H1 (cell line): ENCODE measurements around the gene FGGY. TPM values are rescaled to one million over a fixed set of nuclear protein-coding genes. Genes with fewer than 3 reads are reported as not detected.

Source experiments
- CTCF ChIA-PET: fragments of 300-600 bp; sonication (Branson Sonifier 250); formaldehyde crosslinking; loops from one replicate; lab custom pipeline; 2021; ENCODE audit not compliant: partially characterized antibody; lab: Charles Lee
- POLR2A ChIA-PET: fragments of 300-600 bp; sonication (Branson Sonifier 250); formaldehyde crosslinking; loops from one replicate; lab custom pipeline; 2021; ENCODE audit warnings: inconsistent platforms; ENCODE audit not compliant: partially characterized antibody; lab: Charles Lee
- DNase-seq, 2 experiments: peaks; one replicate each; pipeline versions ENCODE4 v3.0.0 to v3.0.0-alpha.2; 2010 to 2022; ENCODE audit warnings: low spot score in 2 of 2, low read depth in 1 of 2, mixed read lengths in 1 of 2
- FAIRE-seq: peaks from 2 replicates; lab custom pipeline; 2011; peaks lifted over from hg19 to GRCh38; lab: Jason Lieb, UNC
- H2AFZ ChIP-seq: 2 replicates; pipeline ENCODE4 v1.8.1; 2012; ENCODE audit warnings: low read length, inconsistent platforms
- H2AK5ac ChIP-seq: 2 replicates; pipeline ENCODE4 v1.6.1; 2013; ENCODE audit warnings: low read depth, low read length
- H2BK120ac ChIP-seq: replicated peaks from 2 replicates; pipeline ENCODE3; 2013; ENCODE audit warnings: low read depth, low read length, inconsistent platforms
- H2BK12ac ChIP-seq: 2 replicates; pipeline ENCODE4 v1.6.1; 2013; ENCODE audit warnings: low read depth, low read length
- H2BK15ac ChIP-seq: 2 replicates; pipeline ENCODE4 v1.6.1; 2013; ENCODE audit warnings: low read length
- H2BK20ac ChIP-seq: 2 replicates; pipeline ENCODE4 v1.6.1; 2013; ENCODE audit warnings: low read length
- H2BK5ac ChIP-seq: 2 replicates; pipeline ENCODE4 v1.6.1; 2013; ENCODE audit warnings: low read depth, low read length
- H3K14ac ChIP-seq: 2 replicates; pipeline ENCODE4 v1.6.1; 2013; ENCODE audit warnings: inconsistent platforms; ENCODE audit not compliant: insufficient read length
- H3K18ac ChIP-seq: 2 replicates; pipeline ENCODE4 v1.6.1; 2013; ENCODE audit warnings: low read length; ENCODE audit errors: extremely low read depth
- H3K23ac ChIP-seq: 2 replicates; pipeline ENCODE4 v1.6.1; 2013; ENCODE audit warnings: inconsistent platforms; ENCODE audit not compliant: insufficient read length
- H3K23me2 ChIP-seq: 2 replicates; pipeline ENCODE4 v1.6.1; 2013; ENCODE audit warnings: low read depth, low read length
- H3K27ac ChIP-seq: 2 replicates; pipeline ENCODE4 v1.6.1; 2011; ENCODE audit warnings: low read depth, low read length, inconsistent platforms
- H3K27me3 ChIP-seq, 4 experiments: replicated peaks in 1 of 4; 1 replicate in 1 of 4; 2 replicates in 3 of 4; pipeline versions ENCODE4 v1.6.1 to v1.8.1; 2011 to 2013; ENCODE audit warnings: low read length in 3 of 4, mild to moderate bottlenecking in 3 of 4, inconsistent platforms in 2 of 4, mixed read lengths in 2 of 4, moderate library complexity in 1 of 4; ENCODE audit not compliant: control insufficient read depth in 3 of 4, insufficient read depth in 3 of 4; ENCODE audit errors: extremely low read depth in 1 of 4
- H3K36me3 ChIP-seq, 4 experiments: 2 replicates each; pipeline versions ENCODE4 v1.6.1 to v1.8.1; 2011 to 2013; ENCODE audit warnings: mild to moderate bottlenecking in 4 of 4, low read length in 3 of 4, moderate library complexity in 2 of 4, control low read depth in 1 of 4, inconsistent platforms in 1 of 4; ENCODE audit not compliant: insufficient read depth in 4 of 4, control insufficient read depth in 2 of 4
- H3K4ac ChIP-seq: replicated peaks from 2 replicates; pipeline ENCODE3; 2013; ENCODE audit warnings: low read length, low read depth, mixed read lengths, inconsistent platforms; ENCODE audit not compliant: insufficient read length
- H3K4me1 ChIP-seq, 4 experiments: replicated peaks in 1 of 4; 1 replicate in 1 of 4; 2 replicates in 3 of 4; pipeline versions ENCODE4 v1.6.1 to v1.8.1; 2011 to 2013; ENCODE audit warnings: low read length in 3 of 4, inconsistent platforms in 2 of 4, mixed read lengths in 1 of 4; ENCODE audit not compliant: insufficient read depth in 4 of 4, control insufficient read depth in 3 of 4
- H3K4me2 ChIP-seq, 2 experiments: 2 replicates each; pipeline versions ENCODE4 v1.6.1 to v1.8.1; 2011 to 2013; ENCODE audit warnings: low read depth in 2 of 2, low read length in 2 of 2, control low read depth in 1 of 2, inconsistent platforms in 1 of 2, mild to moderate bottlenecking in 1 of 2; ENCODE audit not compliant: insufficient read depth in 1 of 2
- H3K4me3 ChIP-seq, 4 experiments: fragments of 200-600, 300-600 bp in 1 of 4; sonication (generic), shearing (Covaris generic), sonication (Bioruptor Twin) in 1 of 4; 2 replicates each; pipeline versions ENCODE4 v1.5.1 to v1.8.1; 2011 to 2016; ENCODE audit warnings: low read length in 4 of 4, low read depth in 3 of 4, control low read depth in 2 of 4, inconsistent platforms in 2 of 4, mild to moderate bottlenecking in 2 of 4, mixed read lengths in 1 of 4, moderate library complexity in 1 of 4; ENCODE audit not compliant: insufficient read depth in 2 of 4; ENCODE audit errors: extremely low read depth in 1 of 4
- H3K56ac ChIP-seq: replicated peaks from 2 replicates; pipeline ENCODE3; 2013; ENCODE audit warnings: low read depth, mild to moderate bottlenecking, mixed read lengths, low read length, inconsistent platforms; ENCODE audit not compliant: insufficient read length
- H3K79me1 ChIP-seq: 2 replicates; pipeline ENCODE4 v1.6.1; 2013; ENCODE audit warnings: low read depth, low read length, control low read depth
- H3K79me2 ChIP-seq, 2 experiments: 2 replicates each; pipeline versions ENCODE4 v1.6.1 to v1.8.1; 2012 to 2013; ENCODE audit warnings: low read length in 2 of 2, mild to moderate bottlenecking in 2 of 2, inconsistent platforms in 1 of 2; ENCODE audit not compliant: insufficient read depth in 2 of 2, control insufficient read depth in 1 of 2
- H3K9ac ChIP-seq, 4 experiments: replicated peaks in 1 of 4; 1 replicate in 1 of 4; 2 replicates in 3 of 4; pipeline versions ENCODE4 v1.6.1 to v1.8.1; 2011 to 2013; ENCODE audit warnings: low read depth in 3 of 4, low read length in 3 of 4, control low read depth in 2 of 4, mild to moderate bottlenecking in 2 of 4, moderate library complexity in 2 of 4, inconsistent platforms in 1 of 4; ENCODE audit errors: extremely low read depth in 1 of 4
- H3K9me3 ChIP-seq, 2 experiments: 2 replicates each; pipeline versions ENCODE4 v1.6.1 to v1.8.1; 2012 to 2013; ENCODE audit warnings: mild to moderate bottlenecking in 2 of 2, moderate library complexity in 2 of 2, control low read depth in 1 of 2, inconsistent platforms in 1 of 2, low read depth in 1 of 2, low read length in 1 of 2, mixed read lengths in 1 of 2; ENCODE audit not compliant: insufficient read depth in 2 of 2
- H4K20me1 ChIP-seq, 2 experiments: replicated peaks in 1 of 2; 2 replicates each; pipeline versions ENCODE3 to v1.8.1; 2011 to 2013; ENCODE audit warnings: inconsistent platforms in 2 of 2, low read length in 2 of 2, mild to moderate bottlenecking in 1 of 2; ENCODE audit not compliant: insufficient read depth in 2 of 2, control insufficient read depth in 1 of 2
- H4K5ac ChIP-seq: 2 replicates; pipeline ENCODE4 v1.6.1; 2013; ENCODE audit warnings: low read length, low read depth, mixed read lengths, inconsistent platforms; ENCODE audit not compliant: insufficient read length
- H4K8ac ChIP-seq: 2 replicates; pipeline ENCODE4 v1.8.0; 2013; ENCODE audit warnings: mild to moderate bottlenecking, moderate library complexity, low read length, inconsistent platforms; ENCODE audit not compliant: insufficient read depth; ENCODE audit errors: extremely low read depth
- H4K91ac ChIP-seq: replicated peaks from 2 replicates; pipeline ENCODE3; 2013; ENCODE audit warnings: low read length, mixed read lengths, inconsistent platforms; ENCODE audit not compliant: insufficient read length
- CBX5 ChIP-seq: fragments of 300-800, 300-1000 bp; sonication (generic); IDR thresholded peaks from 2 replicates; pipeline ENCODE4 v1.7.1; 2016; ENCODE audit warnings: antibody characterized with exemption, low read length, low read depth
- MAFK ChIP-seq: IDR thresholded peaks from 2 replicates; pipeline ENCODE4 v1.6.1; 2012; ENCODE audit warnings: low read depth, mild to moderate bottlenecking, improper control_type of control experiment, low read length
- RFX5 ChIP-seq: IDR thresholded peaks from 2 replicates; pipeline ENCODE4 v1.6.1; 2011; ENCODE audit warnings: low read depth, low read length, improper control_type of control experiment, borderline replicate concordance
- RXRA ChIP-seq: IDR thresholded peaks from 2 replicates; pipeline ENCODE4 v1.6.1; 2011; ENCODE audit warnings: low read depth, mild to moderate bottlenecking, low read length, moderate library complexity; ENCODE audit not compliant: insufficient read depth
- SIRT6 ChIP-seq: IDR thresholded peaks from one replicate; pipeline ENCODE4 v1.7.1; 2012; ENCODE audit warnings: low read length, inconsistent platforms
- TCF12 ChIP-seq: IDR thresholded peaks from 2 replicates; pipeline ENCODE4 v1.6.1; 2011; ENCODE audit warnings: low read depth, mild to moderate bottlenecking, low read length
- TEAD4 ChIP-seq: IDR thresholded peaks from 2 replicates; pipeline ENCODE4 v1.6.1; 2012; ENCODE audit warnings: low read depth, low read length, inconsistent platforms, mixed read lengths
- WGBS, 2 experiments: shearing (Covaris generic) in 1 of 2; methylation state at CpG; one replicate each; pipeline versions ENCODE4 v1.1.6 to v1.1.7; 2013 to 2015; ENCODE audit warnings: low lambda C conversion rate in 2 of 2, mixed read lengths in 2 of 2, inconsistent platforms in 1 of 2, low coverage in 1 of 2, missing lambda C conversion rate in 1 of 2; ENCODE audit not compliant: insufficient replicate concordance in 2 of 2, insufficient coverage in 1 of 2, insufficient read length in 1 of 2; ENCODE audit errors: extremely low coverage in 1 of 2, missing lambda C conversion rate in 1 of 2; 5-methylcytosine and 5-hydroxymethylcytosine counted together
- polyA plus RNA-seq, 7 experiments: library from polyadenylated mRNA; depleted of rRNA in 3 of 7; stranded (reverse) in 5 of 7; unstranded in 2 of 7; fragments of >200 nt in 5 of 7; fragments of 200-250 nt in 2 of 7; gene quantifications; 1 replicate in 5 of 7; 2 replicates in 1 of 7; 4 replicates in 1 of 7; pipeline versions ENCODE4 v1.2.1 to v1.2.3, GENCODE V29; 2011 to 2013; ENCODE audit warnings: missing spikeins in 2 of 7, mixed read lengths in 2 of 7
- total RNA-seq: library from RNA; stranded (reverse); fragmentation: NEBNext Ultra II Directional; extraction: Animal tissue kit (Norgen Biotek cat#: 25700); gene quantifications from 2 replicates; pipeline ENCODE4 v1.2.1, GENCODE V29; 2021
- TF ChIP-seq, protein P1 (sequence below): IDR thresholded peaks from 2 replicates; pipeline ENCODE4 v1.6.1; 2012; ENCODE audit warnings: low read length, inconsistent platforms

Gene FGGY
- total and polyA plus RNA-seq, 2 of the 8 experiments (the other 6 are each of a cell fraction or from before 2014, with no cell fraction given): 10.3 to 12.5 TPM

DNA sequence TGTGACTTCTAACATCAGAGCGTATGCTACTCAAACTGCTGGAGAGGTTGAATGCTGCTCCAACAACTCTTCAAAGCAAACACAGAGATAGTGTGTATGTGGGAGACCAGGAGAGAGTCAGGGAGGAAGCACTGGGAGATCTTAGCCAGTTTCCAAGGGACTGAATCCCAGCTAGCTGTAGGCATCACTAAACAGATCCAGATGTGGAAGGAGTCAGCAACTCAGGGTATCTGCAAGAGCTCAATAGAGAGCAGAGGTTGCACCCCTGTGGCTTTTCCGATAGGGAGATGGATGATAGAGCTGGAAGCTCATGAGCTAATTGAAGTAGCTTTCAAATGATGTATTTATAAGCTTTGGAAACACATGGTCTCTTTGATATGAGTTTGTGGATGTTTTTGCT is 349.0 kb downstream of the FGGY start:
- no peak overlapping the region for H4K5ac ChIP-seq
- 95% methylated on average over 2 of the region's 2 CpGs; no CpG with 5 or more reads in 1 of the 2 experiments for WGBS, 2 experiments

More for the DNA sequence above, 349.0 kb downstream of the FGGY start:
- Histone ChIP-seq H3K9ac (no peak overlapping the region), H4K20me1 (no peaks in the 10 kb centered on the region), H3K4me1 (no peaks in the 10 kb centered on the region), H2AK5ac (no peak overlapping the region), H3K18ac (no peak overlapping the region), H2BK15ac (no peak overlapping the region), H3K56ac (no peak overlapping the region), H3K4me3 (no peak overlapping the region), H3K36me3 (no peaks in the 10 kb centered on the region), H3K79me1 (no peaks in the 10 kb centered on the region), H3K14ac (no peak overlapping the region), H2BK120ac (no peak overlapping the region), H4K8ac (no peak overlapping the region), H2BK12ac (no peak overlapping the region), H2BK20ac (no peak overlapping the region), H2AFZ (no peak overlapping the region), H4K91ac (no peak overlapping the region), H3K23me2 (no peaks in the 10 kb centered on the region), H3K27me3 (no peaks in the 10 kb centered on the region), H2BK5ac (no peak overlapping the region), H3K27ac (no peak overlapping the region), H3K79me2 (no peaks in the 10 kb centered on the region), H3K4ac (no peak overlapping the region), H3K9me3 (no peaks in the 10 kb centered on the region), H3K23ac (no peak overlapping the region), H3K4me2 (no peak overlapping the region)
- FAIRE-seq: no peak
- no peak for DNase-seq
- TF ChIP-seq TEAD4 (no peak), RXRA (no peak), MAFK (no peak), CBX5 (no peak), RFX5 (no peak), SIRT6 (no peak), TCF12 (no peak)
- TF ChIP-seq, protein P1, sequence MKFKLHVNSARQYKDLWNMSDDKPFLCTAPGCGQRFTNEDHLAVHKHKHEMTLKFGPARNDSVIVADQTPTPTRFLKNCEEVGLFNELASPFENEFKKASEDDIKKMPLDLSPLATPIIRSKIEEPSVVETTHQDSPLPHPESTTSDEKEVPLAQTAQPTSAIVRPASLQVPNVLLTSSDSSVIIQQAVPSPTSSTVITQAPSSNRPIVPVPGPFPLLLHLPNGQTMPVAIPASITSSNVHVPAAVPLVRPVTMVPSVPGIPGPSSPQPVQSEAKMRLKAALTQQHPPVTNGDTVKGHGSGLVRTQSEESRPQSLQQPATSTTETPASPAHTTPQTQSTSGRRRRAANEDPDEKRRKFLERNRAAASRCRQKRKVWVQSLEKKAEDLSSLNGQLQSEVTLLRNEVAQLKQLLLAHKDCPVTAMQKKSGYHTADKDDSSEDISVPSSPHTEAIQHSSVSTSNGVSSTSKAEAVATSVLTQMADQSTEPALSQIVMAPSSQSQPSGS: no peak
- POLR2A ChIA-PET: interaction anchor here (1.2 kb wide), 1 partner anchor 10 kb away, joined by 3 read pairs; no protein-coding TSS in a partner anchor
- CTCF ChIA-PET: no interaction called here
